B cell (primary cell): ENCODE measurements around the gene CD6.

ENCODE experiments used
- CTCF ChIP-seq: fragments of 200-600 bp; IDR thresholded peaks from one replicate; pipeline ENCODE4 v1.8.0; 2022; ENCODE audit warnings: antibody characterized with exemption, mild to moderate bottlenecking
- EZH2 ChIP-seq: IDR thresholded peaks from 2 replicates; pipeline ENCODE4 v1.6.1; 2012; ENCODE audit warnings: borderline replicate concordance, low read depth, mild to moderate bottlenecking, moderate library complexity, low read length; ENCODE audit not compliant: insufficient read depth, poor library complexity, severe bottlenecking

- TF ChIP-seq CTCF, result no peak
- no peak for TF ChIP-seq EZH2
Observed at GRCh38 chr11:61008971-61009370, 37.5 kb downstream of the CD6 start.
